ENCODE results near the gene DNAH14. TPM values are rescaled to one million over a fixed set of nuclear protein-coding genes. Genes with fewer than 3 reads are reported as not detected.
"Not testable (repeated sequence)": the region's sequence is repeated elsewhere in the genome, so short reads cannot be mapped to it uniquely, and the experiment has no call there.

The DNAH14 gene
- total RNA-seq, 2 donors from 2014 or later = 16.9 to 33.3 TPM

DNA sequence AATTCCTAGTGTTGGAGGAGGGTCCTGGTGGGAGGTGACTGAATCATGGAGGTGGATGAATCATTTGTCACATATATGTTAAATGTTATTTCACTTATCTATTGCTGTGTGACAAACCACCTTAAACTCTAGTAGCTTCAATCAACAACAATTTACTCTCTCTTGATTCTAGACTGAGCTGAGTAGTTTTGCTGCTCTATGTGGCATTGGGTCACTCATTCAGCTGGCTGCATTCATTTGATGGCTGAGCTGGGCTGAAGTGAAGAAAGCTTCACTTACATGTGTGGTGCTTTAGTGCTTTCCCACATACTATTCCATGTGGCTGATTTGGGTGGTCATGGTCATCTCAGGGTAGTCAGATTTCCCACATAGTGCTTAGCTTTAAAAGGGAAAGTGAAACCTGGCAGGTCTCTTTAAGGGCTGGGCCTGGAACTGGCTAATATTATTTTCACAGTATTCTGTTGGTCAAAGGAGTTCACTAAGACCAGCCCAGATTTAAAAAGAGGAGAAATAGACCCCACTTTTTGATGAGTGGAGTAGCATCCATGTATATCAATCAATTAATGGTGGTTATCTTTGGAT is 10.5 kb downstream of the DNAH14 start:
- intact Hi-C loops (cut with DNase I) = no loop called here
- no peak for TF ChIP-seq POLR2A (IDR thresholded peaks at IDR 0.05)
- TF ChIP-seq, protein P1, sequence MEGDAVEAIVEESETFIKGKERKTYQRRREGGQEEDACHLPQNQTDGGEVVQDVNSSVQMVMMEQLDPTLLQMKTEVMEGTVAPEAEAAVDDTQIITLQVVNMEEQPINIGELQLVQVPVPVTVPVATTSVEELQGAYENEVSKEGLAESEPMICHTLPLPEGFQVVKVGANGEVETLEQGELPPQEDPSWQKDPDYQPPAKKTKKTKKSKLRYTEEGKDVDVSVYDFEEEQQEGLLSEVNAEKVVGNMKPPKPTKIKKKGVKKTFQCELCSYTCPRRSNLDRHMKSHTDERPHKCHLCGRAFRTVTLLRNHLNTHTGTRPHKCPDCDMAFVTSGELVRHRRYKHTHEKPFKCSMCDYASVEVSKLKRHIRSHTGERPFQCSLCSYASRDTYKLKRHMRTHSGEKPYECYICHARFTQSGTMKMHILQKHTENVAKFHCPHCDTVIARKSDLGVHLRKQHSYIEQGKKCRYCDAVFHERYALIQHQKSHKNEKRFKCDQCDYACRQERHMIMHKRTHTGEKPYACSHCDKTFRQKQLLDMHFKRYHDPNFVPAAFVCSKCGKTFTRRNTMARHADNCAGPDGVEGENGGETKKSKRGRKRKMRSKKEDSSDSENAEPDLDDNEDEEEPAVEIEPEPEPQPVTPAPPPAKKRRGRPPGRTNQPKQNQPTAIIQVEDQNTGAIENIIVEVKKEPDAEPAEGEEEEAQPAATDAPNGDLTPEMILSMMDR (IDR thresholded peaks at IDR 0.05) = no peak
- H3K4me1 ChIP-seq = no peaks in the 10 kb centered on the region
- H3K9me3 ChIP-seq = peaks cover 0 to 1% (median 0%) of the 10 kb centered on the region in 3 donors
- ATAC-seq (no peak), DNase-seq (no peak)
- H3K36me3 ChIP-seq (replicated peaks in 1 of 2; ENCODE audit: insufficient read depth in 1 of 2, low read depth in 2 of 2) = no peaks in the 10 kb centered on the region
- no peak overlapping the region for H3K4me3 ChIP-seq
- no peaks in the 10 kb centered on the region for H3K27me3 ChIP-seq
- H3K27ac ChIP-seq = no peak overlapping the region

DNA sequence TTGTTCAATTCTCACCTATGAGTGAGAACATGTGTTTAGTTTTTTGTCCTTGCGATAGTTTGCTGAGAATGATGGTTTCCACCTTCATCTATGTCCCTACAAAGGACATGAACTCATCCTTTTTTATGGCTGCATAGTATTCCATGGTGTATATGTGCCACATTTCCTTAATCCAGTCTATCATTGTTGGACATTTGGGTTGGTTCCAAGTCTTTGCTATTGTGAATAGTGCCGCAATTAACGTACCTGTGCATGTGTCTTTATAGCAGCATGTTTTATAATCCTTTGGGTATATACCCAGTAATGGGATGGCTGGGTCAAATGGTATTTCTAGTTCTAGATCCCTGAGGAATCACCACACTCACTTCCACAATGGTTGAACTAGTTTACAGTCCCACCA is 11.3 kb downstream of the DNAH14 start:
- WGBS, 2 donors = 97 to 100% methylated on average over 3 of the region's 3 CpGs
- H3K4me1 ChIP-seq; H3K9me3 ChIP-seq; intact Hi-C loops (cut with DNase I); H3K27me3 ChIP-seq; DNase-seq; H3K4me3 ChIP-seq; ATAC-seq; H3K36me3 ChIP-seq (replicated peaks in 1 of 2; ENCODE audit: insufficient read depth in 1 of 2, low read depth in 2 of 2); H3K27ac ChIP-seq: not testable (repeated sequence)

DNA sequence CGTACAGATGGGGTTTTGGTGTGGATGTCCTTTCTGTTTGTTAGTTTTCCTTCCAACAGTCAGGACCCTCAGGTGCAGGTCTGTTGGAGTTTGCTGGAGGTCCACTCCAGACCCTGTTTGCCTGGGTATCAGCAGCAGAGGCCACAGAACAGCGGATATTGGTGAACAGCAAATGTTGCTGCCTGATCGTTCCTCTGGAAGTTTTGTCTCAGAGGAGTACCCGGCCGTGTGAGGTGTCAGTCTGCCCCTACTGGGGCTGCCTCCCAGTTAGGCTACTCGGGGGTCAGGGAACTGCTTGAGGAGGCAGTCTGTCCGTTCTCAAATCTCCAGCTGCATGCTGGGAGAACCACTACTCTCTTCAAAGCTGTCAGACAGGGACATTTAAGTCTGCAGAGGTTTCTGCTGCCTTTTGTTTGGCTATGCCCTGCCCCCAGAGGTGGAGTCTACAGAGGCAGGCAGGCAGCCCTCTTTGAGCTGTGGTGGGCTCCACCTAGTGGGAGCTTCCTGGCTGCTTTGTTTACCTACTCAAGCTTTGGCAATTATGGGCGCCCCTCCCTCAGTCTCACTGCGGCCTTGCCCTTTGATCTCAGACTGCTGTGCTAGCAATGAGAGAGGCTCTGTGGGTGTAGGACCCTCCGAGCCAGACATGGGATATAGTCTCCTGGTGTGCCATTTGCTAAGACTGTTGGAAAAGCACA is 16.3 kb downstream of the DNAH14 start:
- WGBS, 2 donors = 92 to 99% methylated on average over 9 to 10 of the region's 10 CpGs
- ATAC-seq; H3K4me3 ChIP-seq; H3K36me3 ChIP-seq (replicated peaks in 1 of 2; ENCODE audit: insufficient read depth in 1 of 2, low read depth in 2 of 2); H3K4me1 ChIP-seq; intact Hi-C loops (cut with DNase I); H3K27me3 ChIP-seq; H3K9me3 ChIP-seq; H3K27ac ChIP-seq; DNase-seq: not testable (repeated sequence)

DNA sequence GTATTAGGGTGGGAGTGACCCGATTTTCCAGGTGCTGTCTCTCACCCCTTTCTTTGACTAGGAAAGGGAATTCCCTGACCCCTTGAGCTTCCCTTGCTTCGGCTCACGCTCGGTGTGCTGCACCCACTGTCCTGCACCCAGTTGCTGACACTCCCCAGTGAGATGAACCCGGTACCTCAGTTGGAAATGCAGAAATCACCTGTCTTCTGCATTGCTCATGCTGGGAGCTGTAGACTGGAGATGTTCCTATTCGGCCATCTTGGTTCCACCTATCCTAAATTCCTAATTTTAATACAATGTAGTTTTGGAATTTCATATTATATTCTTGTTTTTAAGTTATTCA is 16.8 kb downstream of the DNAH14 start:
- H3K36me3 ChIP-seq (replicated peaks in 1 of 2; ENCODE audit: insufficient read depth in 1 of 2, low read depth in 2 of 2); intact Hi-C loops (cut with DNase I); H3K27ac ChIP-seq: not testable (repeated sequence)

DNA sequence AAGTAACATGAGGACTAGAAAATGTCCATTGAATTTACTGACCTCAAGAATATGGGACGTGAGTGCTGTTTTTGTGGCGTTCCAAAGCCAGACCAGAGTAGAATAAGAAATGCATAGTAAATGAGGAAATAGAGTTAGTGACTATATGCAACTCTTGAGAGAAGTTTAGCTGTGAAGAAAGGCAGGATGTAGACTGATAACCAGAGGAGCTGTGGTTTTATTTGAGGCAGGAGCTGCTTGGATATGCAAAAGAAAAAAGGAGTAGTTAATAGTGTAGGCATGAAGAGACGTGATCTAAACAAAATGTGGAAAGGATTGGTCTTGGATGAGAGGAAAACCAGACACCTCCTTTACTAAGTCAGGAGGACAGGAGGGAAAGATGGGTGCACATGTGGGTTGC is 28.2 kb downstream of the DNAH14 start:
- DNase-seq = no peak
- Histone ChIP-seq H3K9me3 (no peaks in the 10 kb centered on the region), H3K27ac (no peak overlapping the region), H3K36me3 (replicated peaks in 1 of 2; ENCODE audit: insufficient read depth in 1 of 2, low read depth in 2 of 2) (no peaks in the 10 kb centered on the region), H3K4me1 (no peaks in the 10 kb centered on the region), H3K27me3 (no peaks in the 10 kb centered on the region), H3K4me3 (no peak overlapping the region)
- 81 to 84% methylated on average over 3 of the region's 3 CpGs for WGBS, 2 donors
- intact Hi-C loops (cut with DNase I) = no loop called here
- TF ChIP-seq POLR2A (IDR thresholded peaks at IDR 0.05) = no peak
- TF ChIP-seq, protein P1 (IDR thresholded peaks at IDR 0.05) = no peak
- ATAC-seq = no peak

More for the DNA sequence above, 16.8 kb downstream of the DNAH14 start:
- not testable (repeated sequence) for H3K4me1 ChIP-seq, H3K27me3 ChIP-seq, ATAC-seq, DNase-seq, H3K4me3 ChIP-seq, H3K9me3 ChIP-seq
- WGBS, 2 donors = 94 to 95% methylated on average over 6 of the region's 6 CpGs

DNA sequence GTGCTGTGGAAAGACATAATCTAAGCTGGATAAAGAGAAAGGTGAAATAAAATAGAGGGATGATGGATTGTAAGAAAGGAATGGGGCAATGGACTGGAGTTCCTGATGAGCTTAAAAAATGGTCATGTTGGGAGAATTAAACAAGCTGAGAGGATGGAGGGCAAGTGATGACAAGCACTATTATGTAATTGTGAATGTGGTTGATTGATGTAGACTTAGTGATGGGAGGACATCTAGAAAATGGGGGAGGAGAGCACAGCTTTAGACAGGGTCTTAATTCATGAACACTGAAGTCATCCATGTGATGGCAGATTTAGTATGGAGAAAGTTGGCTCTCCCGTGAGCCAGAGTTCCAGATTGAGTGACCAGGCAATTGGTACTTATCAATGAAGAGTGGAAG is 29.0 kb downstream of the DNAH14 start:
- ATAC-seq (no peak), DNase-seq (no peak)
- Histone ChIP-seq H3K27me3 (no peaks in the 10 kb centered on the region), H3K4me3 (no peak overlapping the region), H3K4me1 (no peaks in the 10 kb centered on the region), H3K9me3 (no peaks in the 10 kb centered on the region), H3K27ac (no peak overlapping the region), H3K36me3 (replicated peaks in 1 of 2; ENCODE audit: insufficient read depth in 1 of 2, low read depth in 2 of 2) (no peaks in the 10 kb centered on the region)
- intact Hi-C loops (cut with DNase I) = no loop called here
- TF ChIP-seq, protein P1 (IDR thresholded peaks at IDR 0.05) = no peak
- no peak for TF ChIP-seq POLR2A (IDR thresholded peaks at IDR 0.05)
- 96 to 100% methylated on average over 1 of the region's 1 CpG for WGBS, 2 donors

Measured in body of pancreas (tissue), 4 donors.